GM12878 (cell line): ENCODE measurements around the gene DNAJC18.
"Not testable (repeated sequence)": the region's sequence is repeated elsewhere in the genome, so short reads cannot be mapped to it uniquely, and the experiment has no call there.

Experiments used
- BRCA1 ChIP-seq: IDR thresholded peaks from 2 replicates; pipeline ENCODE4 v1.6.1; 2011; ENCODE audit warnings: low read depth, low read length, improper control_type of control experiment
- CBFB ChIP-seq: IDR thresholded peaks from 2 replicates; pipeline ENCODE4 v1.6.1; 2016; ENCODE audit warnings: antibody characterized with exemption, low read depth
- CBX3 ChIP-seq: fragments of 200-600 bp; sonication (generic); IDR thresholded peaks from 2 replicates; pipeline ENCODE4 v1.6.1; 2016; ENCODE audit warnings: low read depth, borderline replicate concordance
- EZH2 ChIP-seq: IDR thresholded peaks from 2 replicates; pipeline ENCODE4 v1.6.1; 2012; ENCODE audit warnings: low read depth, mild to moderate bottlenecking, control low read depth, inconsistent platforms, low read length, borderline replicate concordance; ENCODE audit not compliant: control insufficient read depth
- HDAC6 ChIP-seq: fragments of 200-600 bp; sonication (generic); IDR thresholded peaks from one replicate; pipeline ENCODE4 v1.8.0; 2017; ENCODE audit warnings: antibody characterized with exemption; ENCODE audit not compliant: unreplicated experiment
- IKZF2 ChIP-seq, 2 experiments: fragments of 450-650 bp; IDR thresholded peaks; 2 replicates each; pipeline ENCODE4 v1.6.1; 2017; ENCODE audit warnings: mild to moderate bottlenecking in 2 of 2, moderate library complexity in 2 of 2
- IRF4 ChIP-seq: IDR thresholded peaks from 2 replicates; pipeline ENCODE4 v1.6.1; 2011; ENCODE audit warnings: low read depth, low read length
- NFXL1 ChIP-seq: fragments of 450-650 bp; IDR thresholded peaks from 2 replicates; pipeline ENCODE4 v1.6.1; 2017; ENCODE audit warnings: antibody characterized with exemption, mild to moderate bottlenecking, borderline replicate concordance
- NRF1 ChIP-seq: conservative IDR thresholded peaks from 2 replicates; pipeline ENCODE4 v1.6.1; 2011; ENCODE audit warnings: mild to moderate bottlenecking, low read depth, low read length, improper control_type of control experiment
- RAD21 ChIP-seq: IDR thresholded peaks from 2 replicates; pipeline ENCODE4 v1.6.1; 2011; ENCODE audit warnings: mild to moderate bottlenecking, low read depth, low read length, moderate library complexity; ENCODE audit not compliant: insufficient read depth
- RAD51 ChIP-seq: fragments of 450-650 bp; IDR thresholded peaks from 2 replicates; pipeline ENCODE4 v1.6.1; 2016; ENCODE audit warnings: moderate library complexity, mild to moderate bottlenecking, inconsistent platforms
- TF ChIP-seq, protein P1 (sequence below), 3 experiments: IDR thresholded peaks in 2 of 3; conservative IDR thresholded peaks in 1 of 3; 2 replicates each; pipeline ENCODE4 v1.5.1; 2011; ENCODE audit warnings: low read depth in 3 of 3, low read length in 3 of 3, mild to moderate bottlenecking in 3 of 3, control low read depth in 2 of 3, moderate library complexity in 2 of 3, inconsistent platforms in 1 of 3, mixed read lengths in 1 of 3; ENCODE audit not compliant: control insufficient read depth in 2 of 3, insufficient read depth in 1 of 3; ENCODE audit errors: extremely low read depth in 1 of 3

DNA sequence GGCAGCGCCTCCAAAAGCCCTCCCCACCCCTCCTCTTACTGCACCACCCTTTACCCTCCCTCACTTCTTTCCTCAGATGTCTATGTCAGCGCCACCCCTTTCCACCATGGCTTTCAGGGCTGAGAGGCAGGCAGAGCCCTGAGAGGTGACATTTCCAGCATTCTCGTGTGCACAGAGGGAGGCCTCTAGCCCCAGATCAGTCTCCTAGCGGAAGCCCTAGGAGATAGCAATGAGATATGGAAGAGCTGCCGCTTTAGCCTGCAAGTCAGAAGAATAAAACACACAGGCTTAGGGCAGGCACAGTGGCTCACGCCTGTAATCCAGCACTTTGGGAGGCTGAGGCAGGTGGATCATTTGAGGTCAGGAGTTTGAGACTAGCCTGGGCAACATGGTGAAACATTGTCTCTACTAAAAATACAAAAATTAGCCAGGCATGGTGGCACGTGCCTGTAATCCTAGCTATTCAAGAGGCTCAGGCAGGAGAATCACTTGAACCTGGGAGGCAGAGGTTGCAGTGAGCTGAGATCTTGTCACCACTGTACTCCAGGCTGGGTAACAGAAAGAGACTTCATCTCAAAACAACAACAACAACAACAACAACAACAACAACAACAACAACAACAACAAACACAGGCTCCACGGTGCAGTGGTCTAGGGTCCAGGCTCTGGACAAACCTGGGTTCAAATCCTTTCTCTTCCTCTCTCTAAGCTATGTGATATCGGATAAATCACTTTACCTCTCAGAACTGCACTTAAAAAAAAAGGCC, 39.5 kb upstream of the DNAJC18 start:
- not testable (repeated sequence) for TF ChIP-seq CBX3; HDAC6; EZH2; BRCA1; NFXL1; NRF1; RAD21; CBFB; IRF4; RAD51; IKZF2 (IDR thresholded peaks at IDR 0.05)
- TF ChIP-seq, protein P1, sequence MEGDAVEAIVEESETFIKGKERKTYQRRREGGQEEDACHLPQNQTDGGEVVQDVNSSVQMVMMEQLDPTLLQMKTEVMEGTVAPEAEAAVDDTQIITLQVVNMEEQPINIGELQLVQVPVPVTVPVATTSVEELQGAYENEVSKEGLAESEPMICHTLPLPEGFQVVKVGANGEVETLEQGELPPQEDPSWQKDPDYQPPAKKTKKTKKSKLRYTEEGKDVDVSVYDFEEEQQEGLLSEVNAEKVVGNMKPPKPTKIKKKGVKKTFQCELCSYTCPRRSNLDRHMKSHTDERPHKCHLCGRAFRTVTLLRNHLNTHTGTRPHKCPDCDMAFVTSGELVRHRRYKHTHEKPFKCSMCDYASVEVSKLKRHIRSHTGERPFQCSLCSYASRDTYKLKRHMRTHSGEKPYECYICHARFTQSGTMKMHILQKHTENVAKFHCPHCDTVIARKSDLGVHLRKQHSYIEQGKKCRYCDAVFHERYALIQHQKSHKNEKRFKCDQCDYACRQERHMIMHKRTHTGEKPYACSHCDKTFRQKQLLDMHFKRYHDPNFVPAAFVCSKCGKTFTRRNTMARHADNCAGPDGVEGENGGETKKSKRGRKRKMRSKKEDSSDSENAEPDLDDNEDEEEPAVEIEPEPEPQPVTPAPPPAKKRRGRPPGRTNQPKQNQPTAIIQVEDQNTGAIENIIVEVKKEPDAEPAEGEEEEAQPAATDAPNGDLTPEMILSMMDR (IDR thresholded peaks at IDR 0.05 in 2 of 3, conservative IDR thresholded peaks at IDR 0.05 in 1 of 3; ENCODE audit: control insufficient read depth in 2 of 3, extremely low read depth in 1 of 3, insufficient read depth in 1 of 3, low read depth in 3 of 3, low read length in 3 of 3) = not testable (repeated sequence)
